DOHH2 (cell line): Measurements from ENCODE around the gene SMPD3.

ENCODE experiments used
- EZH2phosphoT487 ChIP-seq: fragments of 200-600 bp; sonication (generic); IDR thresholded peaks from 2 replicates; pipeline ENCODE4 v1.6.1; 2017; ENCODE audit warnings: borderline replicate concordance, mild to moderate bottlenecking, antibody characterized with exemption, low read length, moderate library complexity, mixed read lengths
- TF ChIP-seq, protein P1 (sequence below): fragments of 200-600 bp; sonication (generic); IDR thresholded peaks from one replicate; pipeline ENCODE4 v1.5.1; 2014; ENCODE audit warnings: antibody characterized with exemption, mild to moderate bottlenecking, low read depth, low read length; ENCODE audit not compliant: poor library complexity, severe bottlenecking

DNA sequence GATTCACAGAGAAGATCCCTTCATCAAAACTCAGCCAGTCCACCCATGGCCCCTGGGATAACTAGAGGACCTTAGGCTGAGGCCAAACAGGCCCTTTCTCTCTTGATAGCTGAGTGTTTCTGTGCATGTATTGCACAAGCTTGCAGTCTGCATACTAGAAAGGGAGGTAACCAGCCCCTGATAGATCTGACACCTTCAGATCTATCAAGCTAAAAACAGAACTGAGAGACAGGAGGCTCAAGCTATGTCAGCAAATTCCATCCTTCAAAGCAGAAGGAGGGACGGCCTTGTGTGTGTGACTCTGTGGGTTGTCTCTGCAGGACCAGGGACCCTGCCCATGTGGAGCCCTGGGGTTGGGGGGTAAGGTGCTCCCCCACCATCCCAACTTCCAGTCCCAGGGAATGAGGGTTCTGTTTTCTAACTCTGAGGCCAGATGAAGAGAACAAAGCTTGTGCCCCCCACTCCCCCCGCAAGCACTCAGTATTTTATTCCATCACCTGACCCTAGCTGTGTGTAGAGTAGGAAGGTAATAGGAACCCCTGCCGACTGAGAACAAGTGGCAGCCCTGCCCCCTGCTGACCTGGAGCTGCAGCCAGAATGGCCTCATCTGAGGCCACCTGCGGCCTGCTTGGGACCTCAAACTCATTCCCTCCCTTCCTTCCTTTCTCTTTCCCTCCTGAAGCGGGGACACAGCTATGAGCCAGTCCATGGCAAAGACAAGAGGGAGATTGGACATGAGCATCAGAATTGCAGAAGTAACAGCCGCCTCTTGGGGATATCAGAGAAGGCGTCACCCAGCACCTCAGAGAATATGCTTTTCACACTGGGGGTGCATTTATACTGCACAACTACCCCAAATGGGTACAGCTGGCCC, 63.8 kb downstream of the SMPD3 start:
- TF ChIP-seq, protein P1, sequence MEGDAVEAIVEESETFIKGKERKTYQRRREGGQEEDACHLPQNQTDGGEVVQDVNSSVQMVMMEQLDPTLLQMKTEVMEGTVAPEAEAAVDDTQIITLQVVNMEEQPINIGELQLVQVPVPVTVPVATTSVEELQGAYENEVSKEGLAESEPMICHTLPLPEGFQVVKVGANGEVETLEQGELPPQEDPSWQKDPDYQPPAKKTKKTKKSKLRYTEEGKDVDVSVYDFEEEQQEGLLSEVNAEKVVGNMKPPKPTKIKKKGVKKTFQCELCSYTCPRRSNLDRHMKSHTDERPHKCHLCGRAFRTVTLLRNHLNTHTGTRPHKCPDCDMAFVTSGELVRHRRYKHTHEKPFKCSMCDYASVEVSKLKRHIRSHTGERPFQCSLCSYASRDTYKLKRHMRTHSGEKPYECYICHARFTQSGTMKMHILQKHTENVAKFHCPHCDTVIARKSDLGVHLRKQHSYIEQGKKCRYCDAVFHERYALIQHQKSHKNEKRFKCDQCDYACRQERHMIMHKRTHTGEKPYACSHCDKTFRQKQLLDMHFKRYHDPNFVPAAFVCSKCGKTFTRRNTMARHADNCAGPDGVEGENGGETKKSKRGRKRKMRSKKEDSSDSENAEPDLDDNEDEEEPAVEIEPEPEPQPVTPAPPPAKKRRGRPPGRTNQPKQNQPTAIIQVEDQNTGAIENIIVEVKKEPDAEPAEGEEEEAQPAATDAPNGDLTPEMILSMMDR, result no peak
- no peak for TF ChIP-seq EZH2phosphoT487
